Karpas-422 (cell line): ENCODE measurements around the gene SENP2. TPM values are rescaled to one million over a fixed set of nuclear protein-coding genes. Genes with fewer than 3 reads are reported as not detected.

Experiments used
- DNase-seq: peaks from one replicate; pipeline ENCODE4 v3.0.0-alpha.2; 2015
- H2AFZ ChIP-seq: fragments of 200-600 bp; sonication (generic); 2 replicates; pipeline ENCODE4 v1.6.1; 2014; ENCODE audit warnings: antibody characterized with exemption, low read length, mixed read lengths
- H3K27ac ChIP-seq: fragments of 200-600 bp; sonication (generic); 2 replicates; pipeline ENCODE4 v1.5.1; 2014; ENCODE audit warnings: mild to moderate bottlenecking, low read length, moderate library complexity
- H3K27me3 ChIP-seq: fragments of 200-600 bp; sonication (generic); 2 replicates; pipeline ENCODE4 v1.6.1; 2014; ENCODE audit warnings: low read length, mixed read lengths
- H3K36me3 ChIP-seq: fragments of 200-600 bp; sonication (generic); 2 replicates; pipeline ENCODE4 v1.6.1; 2014; ENCODE audit warnings: low read length, mixed read lengths; ENCODE audit not compliant: insufficient read depth
- H3K4me1 ChIP-seq: fragments of 200-600 bp; sonication (generic); 2 replicates; pipeline ENCODE4 v1.6.1; 2014; ENCODE audit warnings: mild to moderate bottlenecking, low read length, mixed read lengths
- H3K4me2 ChIP-seq: fragments of 200-600 bp; sonication (generic); 2 replicates; pipeline ENCODE4 v1.6.1; 2014; ENCODE audit warnings: low read length, low read depth, mild to moderate bottlenecking; ENCODE audit not compliant: poor library complexity, severe bottlenecking
- H3K4me3 ChIP-seq: fragments of 200-600 bp; sonication (generic); 2 replicates; pipeline ENCODE4 v1.5.1; 2014; ENCODE audit warnings: mild to moderate bottlenecking, antibody characterized with exemption, low read length, mixed read lengths
- H3K79me2 ChIP-seq: fragments of 200-600 bp; sonication (generic); 2 replicates; pipeline ENCODE4 v1.6.1; 2014; ENCODE audit warnings: mild to moderate bottlenecking, low read length, mixed read lengths
- H3K9ac ChIP-seq: fragments of 200-600 bp; sonication (generic); 2 replicates; pipeline ENCODE4 v1.6.0; 2014; ENCODE audit warnings: low read length
- H3K9me2 ChIP-seq: fragments of 200-600 bp; sonication (generic), shearing (Covaris generic); replicated peaks from 2 replicates; pipeline ENCODE4 v1.6.0; 2014; ENCODE audit warnings: mild to moderate bottlenecking, low read length, moderate library complexity; ENCODE audit not compliant: insufficient read depth
- H3K9me3 ChIP-seq: fragments of 300-700, 200-600 bp; sonication (generic); 2 replicates; pipeline ENCODE4 v1.6.1; 2014; ENCODE audit warnings: low read length, mixed read lengths
- H4K20me1 ChIP-seq: fragments of 200-600 bp; sonication (generic); 2 replicates; pipeline ENCODE4 v1.6.1; 2014; ENCODE audit warnings: mild to moderate bottlenecking, antibody characterized with exemption, low read length, low read depth; ENCODE audit not compliant: insufficient read depth
- total RNA-seq: library from RNA; depleted of rRNA; stranded (reverse); fragments of >200 nt; shearing (Covaris generic); gene quantifications from 2 replicates; pipeline ENCODE4 v1.2.3, GENCODE V29; 2014; ENCODE audit warnings: low replicate concordance

SENP2 gene
- total RNA-seq, 1 experiment from 2014 or later = 59.1 TPM

- Histone ChIP-seq H3K36me3 (no peaks in the 10 kb centered on the region), H3K79me2 (no peaks in the 10 kb centered on the region), H3K9me3 (no peaks in the 10 kb centered on the region), H2AFZ (no peak overlapping the region), H3K4me1 (no peaks in the 10 kb centered on the region), H3K9ac (no peak overlapping the region), H3K4me3 (no peak overlapping the region), H3K9me2 (no peaks in the 10 kb centered on the region), H3K27me3 (no peaks in the 10 kb centered on the region), H3K27ac (no peak overlapping the region), H3K4me2 (no peak overlapping the region), H4K20me1 (no peaks in the 10 kb centered on the region)
- DNase-seq = no peak
These were observed 68.1 kb downstream of the SENP2 start for GRCh38 chr3:185653949-185654757.

GRCh38 chr3:185654758-185655145, 68.7 kb downstream of the SENP2 start:
- H3K79me2 ChIP-seq = no peaks in the 10 kb centered on the region
- no peaks in the 10 kb centered on the region for H4K20me1 ChIP-seq
- H2AFZ ChIP-seq = no peak overlapping the region
- no peaks in the 10 kb centered on the region for H3K36me3 ChIP-seq
- H3K27ac ChIP-seq = no peak overlapping the region
- H3K9me3 ChIP-seq = no peaks in the 10 kb centered on the region
- no peak overlapping the region for H3K4me2 ChIP-seq
- no peaks in the 10 kb centered on the region for H3K4me1 ChIP-seq
- H3K27me3 ChIP-seq = no peaks in the 10 kb centered on the region
- no peaks in the 10 kb centered on the region for H3K9me2 ChIP-seq
- DNase-seq = no peak
- no peak overlapping the region for H3K9ac ChIP-seq
- no peak overlapping the region for H3K4me3 ChIP-seq

- no peak overlapping the region for H3K9ac ChIP-seq
- H3K27me3 ChIP-seq = no peaks in the 10 kb centered on the region
These were observed 69.6 kb downstream of the SENP2 start for GRCh38 chr3:185655426-185656320.

GRCh38 chr3:185656321-185656840, 70.3 kb downstream of the SENP2 start:
- no peak for DNase-seq

More at GRCh38 chr3:185655426-185656320, 69.6 kb downstream of the SENP2 start:
- no peaks in the 10 kb centered on the region for H3K4me1 ChIP-seq
- H2AFZ ChIP-seq = no peak overlapping the region
- no peaks in the 10 kb centered on the region for H3K9me2 ChIP-seq
- no peaks in the 10 kb centered on the region for H3K9me3 ChIP-seq
- H3K79me2 ChIP-seq = no peaks in the 10 kb centered on the region
- no peak overlapping the region for H3K4me2 ChIP-seq
- no peak overlapping the region for H3K27ac ChIP-seq
- DNase-seq = no peak
- no peaks in the 10 kb centered on the region for H4K20me1 ChIP-seq
- no peak overlapping the region for H3K4me3 ChIP-seq
- no peaks in the 10 kb centered on the region for H3K36me3 ChIP-seq

GRCh38 chr3:185657211-185657610, 71.1 kb downstream of the SENP2 start:
- Histone ChIP-seq H3K36me3 (no peaks in the 10 kb centered on the region), H3K79me2 (no peaks in the 10 kb centered on the region), H3K9me2 (no peaks in the 10 kb centered on the region), H3K4me1 (no peaks in the 10 kb centered on the region), H4K20me1 (no peaks in the 10 kb centered on the region), H3K4me3 (no peak overlapping the region), H3K27me3 (no peaks in the 10 kb centered on the region), H3K9ac (no peak overlapping the region), H3K27ac (no peak overlapping the region), H3K4me2 (no peak overlapping the region), H2AFZ (no peak overlapping the region), H3K9me3 (no peaks in the 10 kb centered on the region)
- no peak for DNase-seq

More at GRCh38 chr3:185656321-185656840, 70.3 kb downstream of the SENP2 start:
- Histone ChIP-seq H3K4me2 (no peak overlapping the region), H3K9ac (no peak overlapping the region), H2AFZ (no peak overlapping the region), H3K27me3 (no peaks in the 10 kb centered on the region), H3K4me3 (no peak overlapping the region), H3K9me2 (no peaks in the 10 kb centered on the region), H4K20me1 (no peaks in the 10 kb centered on the region), H3K9me3 (no peaks in the 10 kb centered on the region), H3K4me1 (no peaks in the 10 kb centered on the region), H3K79me2 (no peaks in the 10 kb centered on the region), H3K27ac (no peak overlapping the region), H3K36me3 (no peaks in the 10 kb centered on the region)

GRCh38 chr3:185657691-185658503, 71.8 kb downstream of the SENP2 start:
- Histone ChIP-seq H3K27ac (no peak overlapping the region), H3K79me2 (no peaks in the 10 kb centered on the region), H3K27me3 (no peaks in the 10 kb centered on the region), H3K4me1 (no peaks in the 10 kb centered on the region), H3K9ac (no peak overlapping the region), H2AFZ (no peak overlapping the region), H3K9me2 (no peaks in the 10 kb centered on the region), H3K9me3 (no peaks in the 10 kb centered on the region), H3K4me2 (no peak overlapping the region), H3K36me3 (no peaks in the 10 kb centered on the region), H4K20me1 (no peaks in the 10 kb centered on the region), H3K4me3 (no peak overlapping the region)
- DNase-seq = no peak

- Histone ChIP-seq H3K27me3 (no peaks in the 10 kb centered on the region), H3K4me2 (no peak overlapping the region)
- no peak for DNase-seq
These were observed 72.4 kb downstream of the SENP2 start for GRCh38 chr3:185658504-185658912.

More at GRCh38 chr3:185658504-185658912, 72.4 kb downstream of the SENP2 start:
- Histone ChIP-seq H3K36me3 (no peaks in the 10 kb centered on the region), H3K79me2 (no peaks in the 10 kb centered on the region), H3K4me1 (no peaks in the 10 kb centered on the region), H3K9me3 (no peaks in the 10 kb centered on the region), H3K9me2 (no peaks in the 10 kb centered on the region), H4K20me1 (no peaks in the 10 kb centered on the region), H3K27ac (no peak overlapping the region), H3K9ac (no peak overlapping the region), H2AFZ (no peak overlapping the region), H3K4me3 (no peak overlapping the region)
